ENCODE measurements around the gene PLD5. TPM values are rescaled to one million over a fixed set of nuclear protein-coding genes. Genes with fewer than 3 reads are reported as not detected.

The PLD5 gene
- total and polyA plus RNA-seq, 2 donors (not counting 3 experiments of a cell fraction or from before 2014, with no cell fraction given) = not detected

DNA sequence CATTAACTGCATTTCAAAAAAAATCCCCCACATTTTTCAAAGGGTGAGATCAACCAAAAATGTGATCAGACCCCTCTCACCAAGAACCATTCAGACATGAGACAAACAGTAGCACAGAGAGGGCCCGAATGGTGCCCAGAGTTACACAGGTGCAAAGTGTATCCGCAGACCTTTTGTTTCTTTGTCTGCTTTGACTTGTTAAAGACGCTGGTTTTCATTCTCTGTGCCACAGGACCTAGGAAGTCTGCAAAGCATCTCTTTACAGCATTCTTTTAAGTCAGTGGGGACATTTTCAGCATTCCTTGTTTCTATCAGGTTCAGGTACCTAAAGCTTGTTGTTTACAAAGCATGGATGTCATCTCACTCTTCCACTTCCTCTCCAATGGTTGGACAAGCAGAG lies 438.4 kb downstream of the PLD5 start:
- Histone ChIP-seq H3K4me2 (ENCODE audit: insufficient read depth, low read length) (no peak overlapping the region), H3K36me3 (ENCODE audit: control insufficient read depth in 2 of 2, extremely low read depth in 1 of 2, insufficient read depth in 2 of 2, low read length in 2 of 2) (no peaks in the 10 kb centered on the region), H3K9ac (replicated peaks; ENCODE audit: extremely low read depth, insufficient read depth, low read length) (no peak overlapping the region), H4K20me1 (replicated peaks; ENCODE audit: control insufficient read depth, extremely low read depth, insufficient read depth, low read length) (no peaks in the 10 kb centered on the region), H3K9me1 (replicated peaks; ENCODE audit: control insufficient read depth, extremely low read depth, insufficient read depth, low read length) (no peaks in the 10 kb centered on the region), H3K4me3 (replicated peaks in 1 of 3; ENCODE audit: insufficient read depth in 1 of 3, low read depth in 1 of 3, low read length in 3 of 3) (no peak overlapping the region), H3K79me2 (ENCODE audit: control insufficient read depth, insufficient read depth, low read length) (no peaks in the 10 kb centered on the region), H3K27ac (ENCODE audit: insufficient read depth, low read depth, low read length) (no peak overlapping the region), H3K9me3 (replicated peaks; ENCODE audit: control insufficient read depth, insufficient read depth, low read length) (peaks cover 4% of the 10 kb centered on the region), H3K27me3 (ENCODE audit: control insufficient read depth in 2 of 2, insufficient read depth in 2 of 2, low read length in 2 of 2) (no peaks in the 10 kb centered on the region), H3K4me1 (ENCODE audit: control insufficient read depth, extremely low read depth, insufficient read depth, low read length) (no peaks in the 10 kb centered on the region), H2AFZ (ENCODE audit: low read depth, low read length) (no peak overlapping the region)
- FAIRE-seq = no peak
- BruUV-seq (replicated peaks) = no TSS peak
- ChIA-PET CTCF (no interaction called here), POLR2A (no interaction called here)
- TF ChIP-seq MYC (IDR thresholded peaks at IDR 0.05; ENCODE audit: low read depth, low read length) = no peak
- no peak for TF ChIP-seq POLR2A (IDR thresholded peaks at IDR 0.05; ENCODE audit: low read depth, low read length)
- no peak for TF ChIP-seq GATA2 (IDR thresholded peaks at IDR 0.05; ENCODE audit: insufficient read depth, insufficient read length, low read depth, low read length)
- no peak for TF ChIP-seq JUN (IDR thresholded peaks at IDR 0.05; ENCODE audit: borderline replicate concordance, insufficient read depth, insufficient read length, low read depth)
- no peak for TF ChIP-seq FOS (IDR thresholded peaks at IDR 0.05; ENCODE audit: borderline replicate concordance, insufficient read depth, low read length)
- TF ChIP-seq, protein P1, sequence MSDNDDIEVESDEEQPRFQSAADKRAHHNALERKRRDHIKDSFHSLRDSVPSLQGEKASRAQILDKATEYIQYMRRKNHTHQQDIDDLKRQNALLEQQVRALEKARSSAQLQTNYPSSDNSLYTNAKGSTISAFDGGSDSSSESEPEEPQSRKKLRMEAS (IDR thresholded peaks at IDR 0.05; ENCODE audit: insufficient read depth, insufficient read length) = no peak
- TF ChIP-seq POLR2AphosphoS5 (IDR thresholded peaks at IDR 0.05; ENCODE audit: insufficient read depth, low read depth, low read length) = no peak
- TF ChIP-seq, protein P2, sequence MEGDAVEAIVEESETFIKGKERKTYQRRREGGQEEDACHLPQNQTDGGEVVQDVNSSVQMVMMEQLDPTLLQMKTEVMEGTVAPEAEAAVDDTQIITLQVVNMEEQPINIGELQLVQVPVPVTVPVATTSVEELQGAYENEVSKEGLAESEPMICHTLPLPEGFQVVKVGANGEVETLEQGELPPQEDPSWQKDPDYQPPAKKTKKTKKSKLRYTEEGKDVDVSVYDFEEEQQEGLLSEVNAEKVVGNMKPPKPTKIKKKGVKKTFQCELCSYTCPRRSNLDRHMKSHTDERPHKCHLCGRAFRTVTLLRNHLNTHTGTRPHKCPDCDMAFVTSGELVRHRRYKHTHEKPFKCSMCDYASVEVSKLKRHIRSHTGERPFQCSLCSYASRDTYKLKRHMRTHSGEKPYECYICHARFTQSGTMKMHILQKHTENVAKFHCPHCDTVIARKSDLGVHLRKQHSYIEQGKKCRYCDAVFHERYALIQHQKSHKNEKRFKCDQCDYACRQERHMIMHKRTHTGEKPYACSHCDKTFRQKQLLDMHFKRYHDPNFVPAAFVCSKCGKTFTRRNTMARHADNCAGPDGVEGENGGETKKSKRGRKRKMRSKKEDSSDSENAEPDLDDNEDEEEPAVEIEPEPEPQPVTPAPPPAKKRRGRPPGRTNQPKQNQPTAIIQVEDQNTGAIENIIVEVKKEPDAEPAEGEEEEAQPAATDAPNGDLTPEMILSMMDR (IDR thresholded peaks at IDR 0.05; ENCODE audit: extremely low read depth in 1 of 2, insufficient read depth in 1 of 2, low read depth in 1 of 2, low read length in 2 of 2) = no peak
- no peak for TF ChIP-seq EZH2 (IDR thresholded peaks at IDR 0.05; ENCODE audit: borderline replicate concordance, low read depth, low read length, severe bottlenecking)
- intact Hi-C loops (cut with micrococcal nuclease) = no loop called here
- dilution Hi-C loops (cut with MboI; ENCODE audit: extremely low pct_ligation_motif_present, low sequenced_read_pairs) = no loop called here
- DNase-seq (ENCODE audit: low read depth, low spot score) = no peak

Data from endothelial cell of umbilical vein (primary cell).